GM13976 (cell line): ENCODE measurements around the gene SYT12.

Experiments
- DNase-seq: peaks from one replicate; pipeline ENCODE4 v3.0.0; 2012; ENCODE audit warnings: low spot score
- in situ Hi-C: fragments of 300-500 bp; cut with MboI; formaldehyde crosslinking; loops from one replicate; pipeline ENCODE4 v1.12.0; 2022; ENCODE audit warnings: low sequenced_read_pairs, mixed read lengths, inconsistent platforms; ENCODE audit not compliant: unreplicated experiment
- TF ChIP-seq, protein P1 (sequence below): IDR thresholded peaks from 2 replicates; pipeline ENCODE4 v1.5.1; 2012; ENCODE audit warnings: borderline replicate concordance, mild to moderate bottlenecking; ENCODE audit not compliant: insufficient read depth; ENCODE audit errors: extremely low read depth, missing control alignments, control extremely low read depth

The SYT12 gene

GRCh38 chr11:66976925-66977324 is 46.0 kb upstream of the SYT12 start:
- DNase-seq = no peak
- TF ChIP-seq, protein P1, sequence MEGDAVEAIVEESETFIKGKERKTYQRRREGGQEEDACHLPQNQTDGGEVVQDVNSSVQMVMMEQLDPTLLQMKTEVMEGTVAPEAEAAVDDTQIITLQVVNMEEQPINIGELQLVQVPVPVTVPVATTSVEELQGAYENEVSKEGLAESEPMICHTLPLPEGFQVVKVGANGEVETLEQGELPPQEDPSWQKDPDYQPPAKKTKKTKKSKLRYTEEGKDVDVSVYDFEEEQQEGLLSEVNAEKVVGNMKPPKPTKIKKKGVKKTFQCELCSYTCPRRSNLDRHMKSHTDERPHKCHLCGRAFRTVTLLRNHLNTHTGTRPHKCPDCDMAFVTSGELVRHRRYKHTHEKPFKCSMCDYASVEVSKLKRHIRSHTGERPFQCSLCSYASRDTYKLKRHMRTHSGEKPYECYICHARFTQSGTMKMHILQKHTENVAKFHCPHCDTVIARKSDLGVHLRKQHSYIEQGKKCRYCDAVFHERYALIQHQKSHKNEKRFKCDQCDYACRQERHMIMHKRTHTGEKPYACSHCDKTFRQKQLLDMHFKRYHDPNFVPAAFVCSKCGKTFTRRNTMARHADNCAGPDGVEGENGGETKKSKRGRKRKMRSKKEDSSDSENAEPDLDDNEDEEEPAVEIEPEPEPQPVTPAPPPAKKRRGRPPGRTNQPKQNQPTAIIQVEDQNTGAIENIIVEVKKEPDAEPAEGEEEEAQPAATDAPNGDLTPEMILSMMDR = no peak
- in situ Hi-C loops = no loop called here

DNA sequence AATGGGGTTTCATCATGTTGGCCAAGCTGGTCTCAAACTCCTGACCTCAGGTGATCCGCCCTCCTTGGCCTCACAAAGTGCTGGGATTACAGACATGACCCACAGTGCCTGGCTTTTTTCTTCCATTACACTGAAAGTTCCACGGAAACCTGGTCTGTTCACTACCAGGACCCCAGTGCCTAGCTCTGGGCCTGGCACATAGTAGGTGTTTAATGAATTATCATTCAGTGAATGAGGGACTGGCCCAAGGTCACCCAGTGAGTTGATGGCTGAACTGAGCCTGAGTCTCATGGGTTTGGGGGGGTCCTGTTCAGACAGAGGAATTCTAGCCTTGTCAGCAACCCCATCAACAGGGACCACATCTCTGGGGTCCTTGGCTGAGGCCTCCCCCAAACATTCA is 44.7 kb upstream of the SYT12 start:
- no peak for DNase-seq
- in situ Hi-C loops = no loop called here
- TF ChIP-seq, protein P1 = no peak

GRCh38 chr11:66978717-66979116 is 44.2 kb upstream of the SYT12 start:
- in situ Hi-C loops = no loop called here
- no peak for DNase-seq
- TF ChIP-seq, protein P1 = no peak

DNA sequence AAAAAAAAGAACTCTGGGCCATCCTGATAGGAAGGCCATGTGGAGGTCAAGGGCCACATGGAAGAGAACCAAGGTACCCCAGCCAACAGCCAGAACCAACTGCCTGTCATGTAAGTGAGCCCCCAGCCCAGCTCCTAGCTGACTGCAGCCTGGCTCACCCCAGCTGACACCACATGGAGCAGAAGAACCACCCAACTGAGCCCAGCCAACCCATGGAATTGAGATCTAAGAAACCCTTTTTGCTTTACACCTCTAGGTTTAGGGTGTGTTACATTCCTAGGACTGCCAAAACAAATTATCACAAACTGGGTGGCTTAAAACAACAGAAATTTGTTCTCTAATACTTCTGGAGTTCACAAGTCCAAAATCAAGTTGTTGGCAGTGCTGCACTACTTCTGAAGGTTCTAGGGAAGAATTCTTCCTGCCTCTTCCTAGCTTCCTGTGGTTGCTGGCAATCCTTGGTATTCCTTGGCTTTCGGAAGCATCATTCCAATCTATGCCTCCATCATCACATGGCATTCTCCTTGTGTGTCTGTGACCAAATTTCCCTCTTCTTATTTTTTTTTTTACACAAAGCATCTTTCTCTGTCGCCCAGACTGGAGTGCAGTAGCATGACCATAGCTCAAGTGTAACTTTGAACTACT is 43.5 kb upstream of the SYT12 start:
- in situ Hi-C loops = no loop called here
- TF ChIP-seq, protein P1 = no peak
- no peak for DNase-seq

DNA sequence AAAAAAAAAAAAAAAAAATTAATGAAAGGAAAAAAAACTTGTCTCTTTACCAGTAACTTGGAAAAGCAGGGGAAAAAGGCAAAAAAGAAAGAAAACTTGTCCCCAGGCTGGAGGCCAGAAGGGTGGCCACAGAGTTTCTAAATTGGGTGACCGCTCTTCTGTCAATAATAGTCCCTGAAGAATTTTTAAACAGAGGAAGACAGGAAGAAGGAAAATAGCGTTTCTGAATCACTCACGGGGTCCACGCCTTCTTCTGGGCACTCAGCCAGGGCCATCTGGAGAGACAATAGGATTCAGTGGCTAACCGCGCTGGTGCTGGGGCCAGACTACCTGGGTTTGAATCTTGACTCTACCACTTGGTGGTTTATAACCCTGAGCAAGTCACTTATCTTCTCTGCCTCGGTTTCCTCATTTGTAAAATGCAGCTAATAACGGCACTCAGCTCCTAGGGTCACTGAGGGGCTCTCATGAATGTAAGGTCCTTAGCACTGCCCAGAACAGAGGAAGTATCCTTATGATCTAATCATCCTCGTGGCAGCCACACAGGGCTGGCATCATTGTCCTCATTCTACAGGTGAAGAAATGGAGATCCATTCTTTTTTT is 40.9 kb upstream of the SYT12 start:
- TF ChIP-seq, protein P1 = no peak
- DNase-seq = no peak
- in situ Hi-C loops = no loop called here

DNA sequence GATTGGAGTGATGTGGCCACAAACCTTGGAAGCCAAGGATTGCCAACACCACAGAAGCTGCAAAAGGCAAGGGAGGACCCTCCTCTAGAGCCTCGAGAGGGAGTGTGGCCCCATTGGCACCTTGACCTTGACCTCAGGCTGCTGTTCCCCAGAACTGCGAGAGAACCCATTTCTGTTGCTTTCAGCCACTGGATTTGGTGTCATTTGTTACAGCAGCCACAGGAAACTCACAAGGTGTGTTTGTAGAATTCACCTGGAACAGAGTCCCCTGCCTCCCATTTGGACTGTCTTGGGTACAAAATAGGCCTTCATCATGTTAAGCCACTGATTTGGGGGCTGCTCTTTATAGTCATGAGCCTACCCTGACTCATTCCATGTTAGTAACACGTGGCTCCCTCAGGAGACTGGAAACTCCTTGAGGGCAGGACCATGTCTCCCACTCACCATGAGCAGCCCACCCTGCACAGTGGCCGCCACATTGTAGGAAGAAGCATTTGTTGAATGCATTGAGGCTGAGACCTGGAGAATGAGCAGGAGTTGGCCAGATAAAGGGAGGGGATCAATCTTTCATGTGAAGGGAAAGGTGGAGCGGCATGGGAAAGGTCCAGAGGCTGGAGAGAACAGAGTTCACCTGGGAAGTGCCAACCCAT is 39.5 kb upstream of the SYT12 start:
- no peak for DNase-seq
- TF ChIP-seq, protein P1 = no peak
- in situ Hi-C loops = no loop called here
